ENCODE results near the gene STX16.

GRCh38 chr20:58657262-58657661, 6.2 kb downstream of the STX16 start:
- TF ChIP-seq, protein P1, sequence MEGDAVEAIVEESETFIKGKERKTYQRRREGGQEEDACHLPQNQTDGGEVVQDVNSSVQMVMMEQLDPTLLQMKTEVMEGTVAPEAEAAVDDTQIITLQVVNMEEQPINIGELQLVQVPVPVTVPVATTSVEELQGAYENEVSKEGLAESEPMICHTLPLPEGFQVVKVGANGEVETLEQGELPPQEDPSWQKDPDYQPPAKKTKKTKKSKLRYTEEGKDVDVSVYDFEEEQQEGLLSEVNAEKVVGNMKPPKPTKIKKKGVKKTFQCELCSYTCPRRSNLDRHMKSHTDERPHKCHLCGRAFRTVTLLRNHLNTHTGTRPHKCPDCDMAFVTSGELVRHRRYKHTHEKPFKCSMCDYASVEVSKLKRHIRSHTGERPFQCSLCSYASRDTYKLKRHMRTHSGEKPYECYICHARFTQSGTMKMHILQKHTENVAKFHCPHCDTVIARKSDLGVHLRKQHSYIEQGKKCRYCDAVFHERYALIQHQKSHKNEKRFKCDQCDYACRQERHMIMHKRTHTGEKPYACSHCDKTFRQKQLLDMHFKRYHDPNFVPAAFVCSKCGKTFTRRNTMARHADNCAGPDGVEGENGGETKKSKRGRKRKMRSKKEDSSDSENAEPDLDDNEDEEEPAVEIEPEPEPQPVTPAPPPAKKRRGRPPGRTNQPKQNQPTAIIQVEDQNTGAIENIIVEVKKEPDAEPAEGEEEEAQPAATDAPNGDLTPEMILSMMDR (IDR thresholded peaks at IDR 0.05) = no peak
- no peak for TF ChIP-seq POLR2AphosphoS5 (IDR thresholded peaks at IDR 0.05; ENCODE audit: low read depth, low read length)
- TF ChIP-seq TCF7L2 (IDR thresholded peaks at IDR 0.05; ENCODE audit: low read depth, low read length) = no peak
- TF ChIP-seq, protein P2, sequence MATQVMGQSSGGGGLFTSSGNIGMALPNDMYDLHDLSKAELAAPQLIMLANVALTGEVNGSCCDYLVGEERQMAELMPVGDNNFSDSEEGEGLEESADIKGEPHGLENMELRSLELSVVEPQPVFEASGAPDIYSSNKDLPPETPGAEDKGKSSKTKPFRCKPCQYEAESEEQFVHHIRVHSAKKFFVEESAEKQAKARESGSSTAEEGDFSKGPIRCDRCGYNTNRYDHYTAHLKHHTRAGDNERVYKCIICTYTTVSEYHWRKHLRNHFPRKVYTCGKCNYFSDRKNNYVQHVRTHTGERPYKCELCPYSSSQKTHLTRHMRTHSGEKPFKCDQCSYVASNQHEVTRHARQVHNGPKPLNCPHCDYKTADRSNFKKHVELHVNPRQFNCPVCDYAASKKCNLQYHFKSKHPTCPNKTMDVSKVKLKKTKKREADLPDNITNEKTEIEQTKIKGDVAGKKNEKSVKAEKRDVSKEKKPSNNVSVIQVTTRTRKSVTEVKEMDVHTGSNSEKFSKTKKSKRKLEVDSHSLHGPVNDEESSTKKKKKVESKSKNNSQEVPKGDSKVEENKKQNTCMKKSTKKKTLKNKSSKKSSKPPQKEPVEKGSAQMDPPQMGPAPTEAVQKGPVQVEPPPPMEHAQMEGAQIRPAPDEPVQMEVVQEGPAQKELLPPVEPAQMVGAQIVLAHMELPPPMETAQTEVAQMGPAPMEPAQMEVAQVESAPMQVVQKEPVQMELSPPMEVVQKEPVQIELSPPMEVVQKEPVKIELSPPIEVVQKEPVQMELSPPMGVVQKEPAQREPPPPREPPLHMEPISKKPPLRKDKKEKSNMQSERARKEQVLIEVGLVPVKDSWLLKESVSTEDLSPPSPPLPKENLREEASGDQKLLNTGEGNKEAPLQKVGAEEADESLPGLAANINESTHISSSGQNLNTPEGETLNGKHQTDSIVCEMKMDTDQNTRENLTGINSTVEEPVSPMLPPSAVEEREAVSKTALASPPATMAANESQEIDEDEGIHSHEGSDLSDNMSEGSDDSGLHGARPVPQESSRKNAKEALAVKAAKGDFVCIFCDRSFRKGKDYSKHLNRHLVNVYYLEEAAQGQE (IDR thresholded peaks at IDR 0.05; ENCODE audit: insufficient read depth in 1 of 2, low read depth in 2 of 2, low read length in 1 of 2) = no peak
- TF ChIP-seq SIN3A (IDR thresholded peaks at IDR 0.05; ENCODE audit: borderline replicate concordance, insufficient read depth, low read depth, low read length) = no peak
